GM21825 (cell line): ENCODE measurements around the gene MSMP.

Experiments
- ATAC-seq: cut with Tn5 transposase; IDR thresholded peaks from one replicate; pipeline ENCODE4 v1.9.1; 2021; ENCODE audit warnings: mild to moderate bottlenecking, moderate library complexity; ENCODE audit not compliant: unreplicated experiment

Gene MSMP

GRCh38 chr9:35723908-35724307 lies 30.2 kb downstream of the MSMP start:
- ATAC-seq: no peak

DNA sequence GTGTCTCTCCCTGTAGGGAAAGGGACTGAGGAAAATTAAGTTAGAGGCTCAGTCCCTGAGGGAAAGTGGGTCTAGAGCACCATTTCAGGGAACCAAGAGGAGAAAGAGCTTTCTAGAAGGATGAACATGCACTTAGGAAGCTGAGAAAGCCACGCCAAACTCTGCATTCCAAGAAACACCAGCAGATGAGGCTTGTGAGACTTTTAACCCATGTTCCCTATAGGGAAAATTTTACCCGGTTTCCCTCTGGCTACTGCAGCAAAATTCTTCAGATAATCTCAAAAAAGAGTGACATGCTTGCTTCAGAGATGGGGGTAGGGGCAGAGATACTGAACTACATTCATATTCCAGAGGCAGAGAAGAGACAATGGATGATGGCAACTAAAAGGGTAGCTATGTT lies 30.6 kb downstream of the MSMP start:
- no peak for ATAC-seq

DNA sequence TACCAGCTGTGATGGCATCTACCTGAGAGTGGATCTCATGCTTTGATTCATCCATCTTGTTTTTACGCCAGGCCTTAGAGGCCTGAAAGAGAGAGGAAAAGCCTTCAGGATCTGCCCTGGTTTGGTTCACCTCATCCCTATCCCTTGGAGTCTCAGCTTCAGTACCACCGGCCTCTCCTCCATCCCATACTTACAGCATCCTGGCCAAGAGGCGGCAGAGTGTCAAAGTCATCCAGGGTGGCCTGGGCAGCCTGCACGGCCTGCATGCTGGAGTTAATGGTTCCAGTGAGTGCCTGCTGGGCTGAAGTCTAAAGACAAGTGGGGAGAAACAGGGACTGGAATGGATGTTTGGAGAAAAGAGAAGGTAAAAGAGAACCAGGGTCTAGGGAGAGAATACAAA lies 34.5 kb downstream of the MSMP start:
- no peak for ATAC-seq

DNA sequence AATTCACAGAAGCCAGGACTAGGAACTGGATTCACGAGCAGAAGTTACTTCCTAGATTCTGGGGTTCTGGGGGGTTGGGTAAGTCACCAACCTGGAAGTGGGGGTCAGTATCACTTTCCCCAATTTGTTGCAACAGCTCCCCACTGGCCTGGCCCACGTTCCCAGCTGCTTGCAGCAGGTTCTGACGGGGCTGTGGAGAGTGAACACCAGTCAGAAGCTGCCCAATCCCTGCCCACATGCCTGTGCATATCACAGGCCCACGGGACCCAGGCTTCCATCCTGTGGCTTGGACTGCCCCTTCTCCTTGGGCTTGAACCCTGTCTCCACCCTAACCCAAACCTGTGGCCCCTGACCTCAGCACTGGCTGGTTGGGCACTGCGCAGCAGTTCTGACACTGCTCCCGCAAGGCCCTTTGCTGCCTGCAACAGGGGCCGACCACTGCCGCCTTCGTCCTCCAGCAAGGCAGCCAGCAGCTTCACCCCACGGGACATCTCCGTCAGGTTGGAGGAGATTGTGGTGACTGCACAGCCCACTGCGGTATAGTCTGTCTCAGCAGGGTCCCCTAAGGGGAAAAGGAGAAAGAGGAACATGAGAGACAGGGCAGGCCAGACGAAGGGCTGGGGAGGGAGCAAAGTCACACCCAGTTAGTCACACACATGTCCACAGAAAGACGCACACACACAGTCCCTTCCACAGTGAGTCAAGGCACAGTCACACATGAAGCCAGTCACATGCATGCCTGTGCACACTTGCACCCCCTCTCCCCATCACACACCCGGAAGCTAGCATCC lies 35.2 kb downstream of the MSMP start:
- no peak for ATAC-seq

DNA sequence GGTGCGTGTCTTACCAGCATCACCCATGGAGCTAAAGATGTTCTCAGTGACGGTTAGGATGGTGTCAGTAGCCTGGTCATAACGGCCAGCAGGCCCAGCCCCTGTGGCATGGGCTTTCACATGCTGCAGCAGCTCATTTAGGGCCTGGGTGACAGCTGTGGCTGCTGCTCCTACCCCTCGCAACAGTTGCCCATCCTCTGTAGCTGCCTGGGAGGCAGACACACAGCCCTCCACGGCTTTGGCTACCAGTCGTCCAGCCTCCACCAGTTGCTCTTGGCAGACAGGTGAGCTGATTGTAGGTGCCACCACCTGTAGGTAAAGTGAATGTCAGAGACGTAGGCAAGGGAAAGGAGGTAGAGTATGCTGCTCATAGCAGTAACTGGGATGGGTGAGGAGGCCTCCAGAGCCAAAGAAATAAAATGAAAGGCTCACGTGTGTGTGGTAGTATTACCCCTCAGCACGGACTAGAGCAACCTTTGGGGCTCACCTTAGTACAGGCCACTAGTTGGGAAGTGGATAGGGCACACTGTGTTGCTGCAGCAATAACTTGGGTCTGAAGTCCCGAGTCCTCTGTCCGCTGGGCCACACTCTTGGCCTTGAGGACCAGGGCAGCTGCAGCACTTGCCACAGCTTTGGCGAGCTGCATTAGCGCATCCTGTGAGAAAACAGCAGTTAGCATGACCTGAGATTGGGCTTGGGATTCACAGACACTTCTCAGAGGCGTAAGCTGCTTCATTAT lies 36.8 kb downstream of the MSMP start:
- ATAC-seq: no peak

GRCh38 chr9:35716230-35716629 lies 37.8 kb downstream of the MSMP start:
- ATAC-seq: no peak

GRCh38 chr9:35714579-35715252 lies 39.4 kb downstream of the MSMP start:
- no peak for ATAC-seq

DNA sequence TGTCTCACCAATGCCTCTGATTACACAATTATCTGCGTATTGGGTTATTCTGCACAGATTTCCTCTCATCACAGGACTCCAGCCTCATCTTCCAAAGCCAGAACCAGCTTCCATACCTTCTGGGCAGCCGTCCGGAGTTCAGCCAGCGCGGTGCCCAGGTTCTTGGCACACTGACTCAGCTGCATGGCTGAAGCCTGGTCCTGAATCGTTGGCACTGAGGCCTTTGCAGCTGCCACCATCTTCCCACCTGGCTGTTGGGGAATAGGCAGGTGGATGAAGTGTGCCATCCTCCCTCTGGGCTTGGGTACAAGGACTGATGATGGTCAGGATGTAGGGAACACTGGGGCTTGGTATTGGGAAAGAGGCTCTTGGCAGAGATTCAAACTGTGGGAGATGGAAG lies 40.0 kb downstream of the MSMP start:
- ATAC-seq: no peak

GRCh38 chr9:35713578-35713977 lies 40.5 kb downstream of the MSMP start:
- ATAC-seq: no peak

DNA sequence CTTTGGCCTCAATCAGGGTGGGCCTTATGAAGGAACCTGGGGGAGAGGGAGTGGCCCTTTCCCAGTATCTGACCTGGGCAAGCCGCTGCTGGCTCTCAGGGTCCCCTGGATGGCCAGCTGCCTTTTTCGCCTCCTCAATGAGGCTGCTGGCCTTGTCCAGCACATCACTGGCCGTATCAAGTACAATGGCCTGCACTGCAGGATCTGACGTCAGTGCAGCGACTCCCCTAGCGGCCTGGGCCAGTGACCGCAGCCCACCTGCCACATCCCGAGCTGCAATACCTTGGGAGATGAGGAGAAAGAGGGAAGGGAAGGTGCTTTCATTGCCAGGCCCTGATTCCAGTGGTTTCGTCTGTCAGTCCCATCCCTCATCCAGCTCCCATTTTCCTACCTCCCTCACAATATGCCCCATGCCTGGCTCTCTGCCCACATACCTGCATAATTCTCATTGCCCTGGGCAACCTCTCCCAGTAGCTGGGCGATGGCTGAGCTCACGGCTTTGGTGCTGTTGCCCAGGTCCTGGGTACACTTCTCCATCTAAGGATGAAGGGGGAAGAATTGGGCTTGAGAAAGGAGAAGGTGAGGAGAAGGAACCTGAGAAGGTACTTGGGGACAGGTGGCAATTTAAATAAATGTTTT lies 41.2 kb downstream of the MSMP start:
- no peak for ATAC-seq

- no peak for ATAC-seq
Observed at GRCh38 chr9:35711501-35712428, 42.3 kb downstream of the MSMP start.

GRCh38 chr9:35710818-35711500 lies 43.1 kb downstream of the MSMP start:
- no peak for ATAC-seq

- no peak for ATAC-seq
Observed at GRCh38 chr9:35708146-35708545, 45.9 kb downstream of the MSMP start.

- no peak for ATAC-seq
Observed at GRCh38 chr9:35706951-35707350, 47.1 kb downstream of the MSMP start.

DNA sequence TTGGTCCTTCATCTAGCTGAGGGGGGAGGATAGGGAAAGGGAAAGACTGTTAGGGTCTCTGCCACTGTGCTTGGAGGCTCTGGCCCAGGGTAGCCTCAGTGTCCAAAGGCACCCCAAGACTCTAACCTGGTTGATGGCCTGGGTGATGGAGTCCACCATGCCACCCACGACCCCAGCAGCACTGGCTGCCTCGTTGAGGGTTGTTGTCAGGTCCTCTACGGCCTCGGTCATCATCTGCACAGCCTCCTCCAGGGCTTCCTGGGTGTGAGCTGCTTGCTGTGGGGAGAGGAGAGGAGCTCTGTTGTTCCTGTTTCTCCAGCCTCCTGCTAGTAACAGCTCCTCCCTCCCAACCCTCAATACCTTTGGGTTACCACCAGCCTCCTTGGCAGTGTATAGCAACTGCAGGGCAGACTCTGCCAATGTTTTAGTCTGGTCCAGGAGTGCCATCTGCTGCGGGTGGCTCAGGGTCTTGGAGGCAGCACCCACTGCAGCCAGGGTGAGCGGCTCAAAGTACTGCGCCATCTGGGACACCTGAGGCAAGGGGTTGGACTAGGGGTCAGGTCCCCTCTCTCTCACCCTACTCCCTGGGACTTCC lies 48.1 kb downstream of the MSMP start:
- no peak for ATAC-seq

GRCh38 chr9:35705372-35705771 lies 48.7 kb downstream of the MSMP start:
- no peak for ATAC-seq

DNA sequence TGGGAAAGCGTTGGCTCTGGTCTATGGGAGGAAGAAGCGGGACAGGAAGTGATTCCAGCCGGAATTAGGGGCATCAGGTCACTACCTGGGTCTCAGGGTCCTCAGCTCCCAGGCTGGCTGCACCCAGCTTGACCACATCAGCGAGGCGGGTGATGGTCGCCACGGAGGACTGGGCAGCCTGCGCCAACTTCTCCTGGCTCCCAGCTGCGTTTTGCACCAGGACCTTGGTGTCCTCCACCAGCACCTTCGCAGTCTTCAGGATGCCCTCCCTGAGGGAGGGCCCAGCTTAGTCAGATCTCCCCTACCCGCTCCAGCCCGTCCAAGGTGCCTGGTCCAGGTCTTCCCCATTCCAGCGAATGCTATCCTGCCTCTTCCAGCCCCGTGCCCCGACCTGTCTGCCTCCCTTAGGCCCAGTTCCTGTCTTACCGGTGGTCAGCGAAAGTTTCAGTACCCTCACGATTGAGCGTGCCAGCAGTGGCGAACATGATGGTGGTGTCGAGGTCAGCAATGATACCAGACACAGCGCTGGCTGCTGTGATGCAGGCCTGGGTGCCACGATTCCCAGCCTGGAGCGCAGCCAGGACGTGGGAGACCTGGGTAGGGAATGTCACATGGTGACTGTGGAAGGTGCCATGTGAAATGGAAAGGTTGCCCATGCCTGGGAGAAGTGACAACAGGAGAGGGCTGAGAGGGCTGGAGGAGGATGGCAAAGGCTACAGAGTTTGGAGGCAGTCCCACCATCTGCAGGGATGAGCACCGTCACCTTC lies 50.0 kb downstream of the MSMP start:
- no peak for ATAC-seq
